Pancreas (tissue), 10 donors: ENCODE data around the gene LRRC61. TPM values are rescaled to one million over a fixed set of nuclear protein-coding genes. Genes with fewer than 3 reads are reported as not detected.
"Not testable (repeated sequence)": the region's sequence is repeated elsewhere in the genome, so short reads cannot be mapped to it uniquely, and the experiment has no call there.

ENCODE experiments used
- ATAC-seq, 4 donors: fragments of 200-7000 bp; cut with Tn5 transposase; one replicate each; pipeline versions ENCODE4 v1.8.0 to v1.9.1; 2020; ENCODE audit warnings: mild to moderate bottlenecking in 4 of 4, moderate library complexity in 4 of 4
- DNase-seq, 6 donors: peaks; one replicate each; pipeline ENCODE4 v3.0.0-alpha.2; 2020
- FAIRE-seq: peaks from 2 replicates; lab custom pipeline; 2012; peaks lifted over from hg19 to GRCh38; lab: Jason Lieb, UNC
- H3K27ac ChIP-seq, 4 donors: fragments of 200-600 bp; sonication (generic); 1 replicate in 3 of 4; 2 replicates in 1 of 4; pipeline versions ENCODE4 v1.5.0 to v1.8.0; 2020
- H3K27me3 ChIP-seq, 4 donors: fragments of 200-600 bp; one replicate each; pipeline ENCODE4 v1.8.0; 2021
- H3K36me3 ChIP-seq, 3 donors: fragments of 200-600 bp; sonication (generic) in 1 of 3; one replicate each; pipeline versions ENCODE4 v1.5.0 to v1.8.0; 2020 to 2021
- H3K4me1 ChIP-seq, 3 donors: fragments of 200-600 bp; one replicate each; pipeline ENCODE4 v1.8.0; 2021
- H3K4me3 ChIP-seq, 4 donors: fragments of 200-600 bp; sonication (generic) in 2 of 4; one replicate each; pipeline versions ENCODE4 v1.5.0 to v1.8.0; 2020 to 2021
- H3K9me3 ChIP-seq, 4 donors: fragments of 200-600 bp; one replicate each; pipeline ENCODE4 v1.8.0; 2021
- CTCF ChIP-seq, 4 donors: fragments of 200-600 bp; sonication (generic) in 3 of 4; IDR thresholded peaks; one replicate each; pipeline versions ENCODE4 v1.5.0 to v1.8.0; 2021; ENCODE audit warnings: antibody characterized with exemption in 4 of 4
- WGBS, 2 donors: extraction: QIAGEN DNeasy Blood & Tissue Kit; methylation state at CpG; one replicate each; pipeline ENCODE4 v1.1.7; 2013; 5-methylcytosine and 5-hydroxymethylcytosine counted together
- intact Hi-C, 3 donors: fragments of 100-400 bp; cut with DNase I; formaldehyde crosslinking; loops; one replicate each; pipeline versions ENCODE4 v1.11.1 to v1.14.2; 2022
- polyA plus RNA-seq, 2 donors: library from polyadenylated mRNA; stranded (reverse); fragments of 200-250 nt; gene quantifications; one replicate each; pipeline ENCODE4 v1.2.3, GENCODE V29; 2013
- total RNA-seq, 6 donors: library from RNA; stranded (reverse); fragmentation: NEBNext Ultra II Directional in 4 of 6; extraction: Animal tissue kit (Norgen Biotek cat#: 25700) in 4 of 6; gene quantifications; one replicate each; pipeline versions ENCODE4 v1.2.1 to v1.2.4, GENCODE V29; 2021 to 2023
- donor health status: healthy with polysubstance abuse.
- donor health status: DM: no; HTN: no; CAD: no; lungs with moderate emphysema.
- donor health status: DM: no; HTN: no; CAD: no.
- donor health status: control.
- donor health status: control.
- donor health status: Bipolar disorder and iron deficiency.
- donor health status: DM: yes; HTN: yes; CAD: no.
- donor health status: DM: no; HTN: no; CAD: no.
- donor health status: DM: no; HTN: no; CAD: no.
- donor health status: DM: yes; HTN: yes; CAD: no.

Gene LRRC61
- total RNA-seq (10 to 100 TPM in 1 of 6 donors, 1 to 10 TPM in 5; 7.1 to 10.3 (median 8.8) TPM), polyA plus RNA-seq (10 to 100 TPM in 1 of 2 donors, 1 to 10 TPM in 1; 7.1 to 11.2 TPM)

- peak; percentile 70 to 89 (median 80) for DNase-seq
- ATAC-seq = peak; percentile 79 to 85 (median 83)
- H3K4me1 ChIP-seq = peaks cover 11 to 30% (median 17%) of the 10 kb centered on the region in 3 donors
- intact Hi-C loops = no loop called here
- no peak for FAIRE-seq
- H3K4me3 ChIP-seq = peak within 1 kb of the TSS; percentile 64 to 82 (median 74)
- no peaks in the 10 kb centered on the region for H3K27me3 ChIP-seq
- H3K9me3 ChIP-seq = no peaks in the 10 kb centered on the region
- H3K27ac ChIP-seq = peak within 1 kb of the TSS; percentile 98 to 99 (median 98)
- WGBS, 2 donors = 1 to 2% methylated on average over 77 to 82 of the region's 82 CpGs
- TF ChIP-seq CTCF (IDR thresholded peaks at IDR 0.05) = peak in 2 of 4 donors; percentile 14 to 18
- peaks cover 0 to 7% (median 0%) of the 10 kb centered on the region in 3 donors for H3K36me3 ChIP-seq
These were observed at the start of gene LRRC61, which contains the start of gene ACTR3C for GRCh38 chr7:150322833-150323681. Gene LRRC61, plus strand, starts transcription at chr7:150323355. Its CDS starts 13,507 bp downstream, at chr7:150336862. Gene ACTR3C, minus strand, starts transcription at chr7:150323545. Its CDS starts 28,249 bp downstream, at chr7:150295296.

GRCh38 chr7:150276132-150276695, 46.9 kb upstream of the LRRC61 start:
- intact Hi-C loops = not testable (repeated sequence)
- WGBS, 2 donors = 49 to 54% methylated on average over 6 of the region's 6 CpGs

GRCh38 chr7:150278383-150278782, 44.8 kb upstream of the LRRC61 start:
- DNase-seq = peak in 1 of 6 donors; percentile 59
- ATAC-seq, H3K27ac ChIP-seq, H3K4me1 ChIP-seq, H3K4me3 ChIP-seq, H3K9me3 ChIP-seq, H3K36me3 ChIP-seq, intact Hi-C loops, H3K27me3 ChIP-seq, FAIRE-seq: not testable (repeated sequence)
- WGBS, 2 donors = 90 to 95% methylated on average over 11 of the region's 11 CpGs

More at GRCh38 chr7:150276132-150276695, 46.9 kb upstream of the LRRC61 start:
- not testable (repeated sequence) for H3K4me1 ChIP-seq, H3K36me3 ChIP-seq, H3K9me3 ChIP-seq, H3K27me3 ChIP-seq, H3K4me3 ChIP-seq, FAIRE-seq, H3K27ac ChIP-seq
- DNase-seq (peak in 1 of 6 donors; percentile 47), ATAC-seq (peak; percentile 67 to 93 (median 88))
- peak; percentile 24 to 80 (median 70) for TF ChIP-seq CTCF (IDR thresholded peaks at IDR 0.05)

GRCh38 chr7:150281681-150282403, 41.3 kb upstream of the LRRC61 start:
- peak; percentile 78 to 84 (median 81) for ATAC-seq
- intact Hi-C loops, DNase-seq, H3K9me3 ChIP-seq, H3K4me1 ChIP-seq, H3K4me3 ChIP-seq, H3K36me3 ChIP-seq, FAIRE-seq, H3K27me3 ChIP-seq: not testable (repeated sequence)
- 51 to 68% methylated on average over 9 to 14 of the region's 25 CpGs for WGBS, 2 donors
- H3K27ac ChIP-seq = peak overlapping the region in 3 of 4 donors; percentile 30 to 70 (median 51)

GRCh38 chr7:150283111-150283510, 40.0 kb upstream of the LRRC61 start:
- H3K36me3 ChIP-seq, ATAC-seq: not testable (repeated sequence)
- peak; percentile 34 for FAIRE-seq

GRCh38 chr7:150283608-150284007, 39.5 kb upstream of the LRRC61 start:
- H3K4me1 ChIP-seq, DNase-seq, FAIRE-seq, H3K27me3 ChIP-seq, H3K4me3 ChIP-seq, H3K9me3 ChIP-seq, ATAC-seq, H3K27ac ChIP-seq, H3K36me3 ChIP-seq, intact Hi-C loops: not testable (repeated sequence)
- 81 to 87% methylated on average over 2 to 6 of the region's 6 CpGs for WGBS, 2 donors

More at GRCh38 chr7:150283111-150283510, 40.0 kb upstream of the LRRC61 start:
- WGBS, 2 donors = 88 to 93% methylated on average over 2 of the region's 3 CpGs
- intact Hi-C loops, H3K4me1 ChIP-seq, H3K4me3 ChIP-seq, H3K27ac ChIP-seq, DNase-seq, H3K9me3 ChIP-seq, H3K27me3 ChIP-seq: not testable (repeated sequence)
